ENCODE results near the gene C10orf53. TPM values are rescaled to one million over a fixed set of nuclear protein-coding genes. Genes with fewer than 3 reads are reported as not detected.

C10orf53 gene
- total RNA-seq, result not detected

- no peak within 1 kb of the TSS for H3K4me3 Mint-ChIP-seq
- H3K4me1 Mint-ChIP-seq, result no peaks in the 10 kb centered on the region
- CTCF ChIA-PET, result no interaction called here
- DNase-seq, result peak; percentile 45
- H3K9me3 Mint-ChIP-seq (ENCODE audit: low read depth), result peaks cover 6% of the 10 kb centered on the region
- H3K36me3 Mint-ChIP-seq, result no peaks in the 10 kb centered on the region
- H3K27me3 Mint-ChIP-seq, result peaks cover 58% of the 10 kb centered on the region
- ATAC-seq, result peak; percentile 55
- no peak within 1 kb of the TSS for H3K27ac Mint-ChIP-seq
These were observed at the start of gene C10orf53 for GRCh38 chr10:49679480-49679893. TSS of gene C10orf53 (plus strand) at chr10:49679651. CDS start at chr10:49679698, 47 bp downstream.

GRCh38 chr10:49631975-49632374 lies 47.5 kb upstream of the C10orf53 start:
- no peak for DNase-seq
- CTCF ChIA-PET, result no interaction called here
- H3K27me3 Mint-ChIP-seq, result peaks cover 27% of the 10 kb centered on the region
- H3K9me3 Mint-ChIP-seq (ENCODE audit: low read depth), result no peaks in the 10 kb centered on the region
- H3K4me3 Mint-ChIP-seq, result no peak overlapping the region
- no peaks in the 10 kb centered on the region for H3K4me1 Mint-ChIP-seq
- no peak overlapping the region for H3K27ac Mint-ChIP-seq
- no peak for ATAC-seq
- H3K36me3 Mint-ChIP-seq, result no peaks in the 10 kb centered on the region

GRCh38 chr10:49632406-49633317 lies 46.8 kb upstream of the C10orf53 start:
- Mint-ChIP-seq H3K27ac (no peak overlapping the region), H3K36me3 (no peaks in the 10 kb centered on the region), H3K4me1 (no peaks in the 10 kb centered on the region), H3K9me3 (ENCODE audit: low read depth) (no peaks in the 10 kb centered on the region), H3K27me3 (peaks cover 34% of the 10 kb centered on the region), H3K4me3 (no peak overlapping the region)
- CTCF ChIA-PET, result no interaction called here
- DNase-seq, result no peak
- ATAC-seq, result no peak

GRCh38 chr10:49633327-49634068 lies 46.0 kb upstream of the C10orf53 start:
- ATAC-seq, result no peak
- CTCF ChIA-PET, result no interaction called here
- DNase-seq, result no peak
- no peak overlapping the region for H3K4me3 Mint-ChIP-seq
- H3K9me3 Mint-ChIP-seq (ENCODE audit: low read depth), result no peaks in the 10 kb centered on the region
- H3K36me3 Mint-ChIP-seq, result no peaks in the 10 kb centered on the region
- no peaks in the 10 kb centered on the region for H3K4me1 Mint-ChIP-seq
- no peak overlapping the region for H3K27ac Mint-ChIP-seq
- H3K27me3 Mint-ChIP-seq, result peaks cover 41% of the 10 kb centered on the region

GRCh38 chr10:49634069-49634660 lies 45.3 kb upstream of the C10orf53 start:
- CTCF ChIA-PET, result no interaction called here
- ATAC-seq (no peak), DNase-seq (no peak)
- Mint-ChIP-seq H3K27me3 (peaks cover 41% of the 10 kb centered on the region), H3K36me3 (no peaks in the 10 kb centered on the region), H3K4me1 (no peaks in the 10 kb centered on the region), H3K27ac (no peak overlapping the region), H3K4me3 (no peak overlapping the region), H3K9me3 (ENCODE audit: low read depth) (no peaks in the 10 kb centered on the region)

- CTCF ChIA-PET, result no interaction called here
- Mint-ChIP-seq H3K36me3 (no peaks in the 10 kb centered on the region), H3K9me3 (ENCODE audit: low read depth) (no peaks in the 10 kb centered on the region), H3K27me3 (peaks cover 33% of the 10 kb centered on the region), H3K4me1 (no peaks in the 10 kb centered on the region), H3K27ac (no peak overlapping the region), H3K4me3 (no peak overlapping the region)
- no peak for DNase-seq
- ATAC-seq, result no peak
These were observed 37.1 kb upstream of the C10orf53 start for GRCh38 chr10:49642311-49642710.

GRCh38 chr10:49643241-49644034 lies 36.0 kb upstream of the C10orf53 start:
- H3K27ac Mint-ChIP-seq, result no peak overlapping the region
- no peak for ATAC-seq
- DNase-seq, result no peak
- H3K36me3 Mint-ChIP-seq, result no peaks in the 10 kb centered on the region
- peaks cover 28% of the 10 kb centered on the region for H3K27me3 Mint-ChIP-seq
- CTCF ChIA-PET, result no interaction called here
- no peak overlapping the region for H3K4me3 Mint-ChIP-seq
- peaks cover 5% of the 10 kb centered on the region for H3K4me1 Mint-ChIP-seq
- no peaks in the 10 kb centered on the region for H3K9me3 Mint-ChIP-seq (ENCODE audit: low read depth)

- no peak overlapping the region for H3K27ac Mint-ChIP-seq
- H3K4me3 Mint-ChIP-seq, result no peak overlapping the region
- CTCF ChIA-PET, result no interaction called here
- ATAC-seq (no peak), DNase-seq (no peak)
- no peaks in the 10 kb centered on the region for H3K36me3 Mint-ChIP-seq
- peaks cover 12% of the 10 kb centered on the region for H3K4me1 Mint-ChIP-seq
- peaks cover 30% of the 10 kb centered on the region for H3K27me3 Mint-ChIP-seq
- H3K9me3 Mint-ChIP-seq (ENCODE audit: low read depth), result no peaks in the 10 kb centered on the region
These were observed 35.3 kb upstream of the C10orf53 start for GRCh38 chr10:49644035-49644646.

- H3K27me3 Mint-ChIP-seq, result peaks cover 21% of the 10 kb centered on the region
- no peak overlapping the region for H3K27ac Mint-ChIP-seq
- no peaks in the 10 kb centered on the region for H3K36me3 Mint-ChIP-seq
- peaks cover 24% of the 10 kb centered on the region for H3K4me1 Mint-ChIP-seq
- DNase-seq, result no peak
- CTCF ChIA-PET, result no interaction called here
- H3K4me3 Mint-ChIP-seq, result no peak overlapping the region
- no peaks in the 10 kb centered on the region for H3K9me3 Mint-ChIP-seq (ENCODE audit: low read depth)
- ATAC-seq, result no peak
These were observed 34.0 kb upstream of the C10orf53 start for GRCh38 chr10:49645417-49645816.

GRCh38 chr10:49645871-49646870 lies 33.3 kb upstream of the C10orf53 start:
- DNase-seq (peak; percentile 37), ATAC-seq (no peak)
- Mint-ChIP-seq H3K4me1 (peaks cover 26% of the 10 kb centered on the region), H3K27me3 (peaks cover 17% of the 10 kb centered on the region), H3K27ac (no peak overlapping the region), H3K36me3 (no peaks in the 10 kb centered on the region), H3K9me3 (ENCODE audit: low read depth) (no peaks in the 10 kb centered on the region), H3K4me3 (no peak overlapping the region)
- CTCF ChIA-PET, result no interaction called here

- H3K27ac Mint-ChIP-seq, result no peak overlapping the region
These were observed 31.9 kb upstream of the C10orf53 start for GRCh38 chr10:49647554-49647953.

More at GRCh38 chr10:49647554-49647953, 31.9 kb upstream of the C10orf53 start:
- H3K4me1 Mint-ChIP-seq, result peaks cover 26% of the 10 kb centered on the region
- no peak for DNase-seq
- H3K9me3 Mint-ChIP-seq (ENCODE audit: low read depth), result no peaks in the 10 kb centered on the region
- H3K36me3 Mint-ChIP-seq, result no peaks in the 10 kb centered on the region
- CTCF ChIA-PET, result no interaction called here
- no peak overlapping the region for H3K4me3 Mint-ChIP-seq
- no peak for ATAC-seq
- peaks cover 17% of the 10 kb centered on the region for H3K27me3 Mint-ChIP-seq
